NCI-H345 treated with DMSO at 0.1 percent for 48 hours (cell line): ENCODE data around the gene ATP8B3.

Source experiments
- DNase-seq: peaks from one replicate; lab custom pipeline; 2025; ENCODE audit not compliant: unreplicated experiment; lab: John Stamatoyannopoulos, UW

ATP8B3 gene

DNA sequence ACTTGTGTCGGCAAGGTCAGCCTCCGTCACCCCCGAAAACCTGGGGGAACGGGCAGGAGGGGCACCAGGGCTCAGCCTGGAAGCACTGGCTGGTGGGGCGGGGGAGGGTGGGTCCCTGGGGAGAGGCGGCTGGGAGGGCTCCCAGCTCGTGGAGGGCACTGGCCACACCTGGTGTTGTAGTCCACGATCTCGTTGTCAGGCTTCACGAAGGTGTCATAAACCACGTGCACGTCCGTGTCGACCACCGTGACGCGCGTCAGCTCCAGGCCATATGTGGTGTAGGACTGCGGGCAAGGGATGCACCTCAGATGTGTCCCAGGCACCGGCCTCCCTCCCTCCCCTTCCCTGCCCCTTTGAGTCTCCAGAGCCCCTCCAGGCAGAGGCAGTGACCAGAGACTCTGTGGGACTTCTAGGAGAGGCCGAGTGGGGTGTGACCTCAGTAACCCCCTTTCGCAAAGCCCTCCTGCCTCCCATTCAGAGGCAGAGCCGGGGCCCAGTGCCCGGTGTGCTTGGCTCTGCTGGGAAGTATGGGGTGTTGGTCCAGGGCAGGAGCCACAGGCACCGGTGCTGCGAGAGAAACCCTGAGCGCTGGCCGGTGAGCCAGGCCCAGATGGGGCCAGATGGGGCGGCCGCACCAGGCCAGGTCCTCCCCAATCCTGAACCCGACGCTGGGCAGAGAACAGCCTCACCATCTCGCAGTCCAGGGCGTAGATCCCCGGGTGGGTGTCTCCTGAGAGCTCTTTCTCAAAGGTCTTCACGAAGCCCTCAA lies 4.6 kb upstream of the ATP8B3 start:
- no peak for DNase-seq

DNA sequence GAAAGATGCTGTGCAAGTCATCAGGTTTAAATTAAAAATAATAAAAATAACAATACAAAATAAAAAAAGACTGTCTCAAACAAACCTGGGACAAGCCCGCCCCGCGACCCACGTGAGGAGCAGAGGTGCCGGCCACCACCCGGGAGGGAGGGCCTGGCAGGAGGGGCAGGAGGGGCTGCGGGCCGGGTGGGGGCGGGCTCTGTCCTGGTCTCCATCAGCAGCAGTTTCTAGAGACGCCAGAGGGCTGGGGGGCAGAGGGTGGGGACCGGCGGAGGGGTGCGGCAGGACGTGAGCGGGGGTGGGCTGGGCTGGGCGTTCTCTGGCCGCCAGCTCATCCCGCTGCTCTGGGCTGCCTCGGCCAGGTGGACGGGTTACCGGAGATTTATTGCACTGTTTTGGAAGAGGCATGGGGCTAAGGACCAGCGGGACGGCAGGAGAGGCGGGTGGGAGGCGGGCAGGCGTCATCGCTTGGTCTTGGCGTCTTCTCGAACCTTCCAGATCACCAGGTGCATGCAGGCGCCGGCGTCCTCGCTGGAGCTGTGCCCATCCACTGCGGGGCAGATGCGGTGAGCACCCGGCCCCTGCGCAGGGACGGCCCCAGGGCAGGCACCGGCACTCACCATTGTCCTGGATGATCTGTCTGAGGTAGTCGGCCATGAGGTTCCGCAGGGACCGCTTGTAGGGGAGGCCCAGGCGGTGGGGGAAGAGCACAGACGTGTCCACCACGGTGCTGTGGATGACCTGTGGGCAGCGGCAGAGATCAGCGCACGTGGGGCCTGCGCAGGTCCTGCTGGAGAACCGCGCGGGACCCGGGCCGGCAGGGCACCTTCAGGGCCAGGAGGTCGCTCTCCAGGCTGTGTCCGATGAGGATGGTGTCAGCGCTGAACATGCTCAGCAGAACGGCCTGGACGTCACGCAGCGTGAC lies 3.8 kb upstream of the ATP8B3 start:
- DNase-seq = no peak

DNA sequence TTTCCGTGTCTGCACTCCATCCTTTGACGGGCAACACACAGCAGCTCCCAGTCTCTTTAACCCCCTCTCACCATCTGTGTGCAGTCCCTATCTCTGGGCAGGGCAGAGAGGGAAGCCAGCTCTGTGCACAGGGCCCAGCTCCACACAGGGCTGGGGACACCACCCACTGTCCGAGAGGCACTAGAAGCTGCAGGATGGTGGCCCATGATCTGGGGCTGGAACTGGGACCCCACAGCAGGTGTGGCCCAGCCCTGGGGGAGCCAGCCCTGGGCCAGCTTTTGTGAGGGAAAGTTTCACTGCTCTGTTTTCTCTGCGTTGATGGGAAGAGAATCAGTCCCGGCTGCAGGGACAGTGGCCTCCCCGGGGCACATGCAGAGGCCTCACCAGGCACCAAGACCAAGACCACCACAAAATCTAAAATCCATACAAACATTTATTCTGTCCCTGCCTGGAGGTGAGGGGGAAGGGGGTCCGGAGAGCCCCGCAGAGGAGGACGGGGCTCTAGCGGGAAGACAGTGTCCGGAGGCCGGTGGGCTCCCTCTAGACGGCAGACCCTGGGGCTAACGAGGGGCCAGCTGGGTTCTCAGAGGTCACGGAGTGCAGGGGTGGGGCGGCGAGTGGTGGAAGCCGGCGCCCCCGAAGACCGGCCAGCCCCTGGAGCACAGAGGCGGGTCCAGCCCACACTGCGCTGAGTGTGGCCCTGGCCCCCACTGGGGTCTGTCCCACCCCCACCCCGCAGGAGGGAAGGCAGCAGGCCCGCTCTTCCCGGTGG lies 2.9 kb upstream of the ATP8B3 start:
- no peak for DNase-seq

GRCh38 chr19:1814391-1814790 lies 2.3 kb upstream of the ATP8B3 start:
- no peak for DNase-seq

GRCh38 chr19:1813192-1814182 lies 1.4 kb upstream of the ATP8B3 start:
- no peak for DNase-seq

GRCh38 chr19:1812426-1813191 lies 533 bp upstream of the ATP8B3 start:
- peak; percentile 72 for DNase-seq

- no peak for DNase-seq
These were observed 593 bp downstream of the ATP8B3 start for GRCh38 chr19:1811472-1811894.

- DNase-seq = no peak
These were observed 1.5 kb downstream of the ATP8B3 start for GRCh38 chr19:1810439-1811160.

DNA sequence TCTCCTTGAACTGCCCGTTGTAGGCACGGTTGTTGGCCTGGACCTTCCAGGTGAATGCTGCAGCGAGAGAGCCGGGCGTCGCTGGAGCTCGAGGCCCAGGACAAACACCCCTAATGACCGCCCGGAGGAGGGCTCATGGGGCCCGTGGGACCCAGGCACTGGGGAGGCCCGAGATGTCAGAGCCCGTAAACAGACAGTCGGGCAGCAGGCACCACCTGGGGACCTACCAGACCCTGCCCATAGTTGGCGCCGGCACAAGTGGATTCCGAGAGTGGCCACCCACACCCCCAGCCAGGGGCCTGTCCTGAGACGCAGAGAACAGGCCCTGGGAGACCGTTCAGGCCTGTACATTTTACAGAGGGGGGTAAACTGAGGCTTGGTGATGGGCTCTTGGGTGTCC lies 2.4 kb downstream of the ATP8B3 start:
- no peak for DNase-seq

DNA sequence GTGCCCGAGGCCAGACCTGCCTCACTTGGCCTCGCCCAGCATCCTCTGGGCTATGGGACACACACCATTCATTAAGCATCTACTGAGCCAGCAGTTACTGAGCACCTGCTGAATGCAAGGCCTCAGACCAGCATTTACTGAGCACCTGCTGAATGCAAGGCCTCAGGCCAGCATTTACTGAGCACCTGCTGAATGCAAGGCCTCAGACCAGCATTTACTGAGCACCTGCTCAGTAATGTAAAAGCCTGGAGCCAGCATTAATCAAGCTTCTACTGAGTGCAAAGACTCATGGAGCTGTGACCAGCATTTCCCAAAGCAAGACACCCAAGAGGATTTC lies 3.7 kb downstream of the ATP8B3 start:
- DNase-seq = no peak

DNA sequence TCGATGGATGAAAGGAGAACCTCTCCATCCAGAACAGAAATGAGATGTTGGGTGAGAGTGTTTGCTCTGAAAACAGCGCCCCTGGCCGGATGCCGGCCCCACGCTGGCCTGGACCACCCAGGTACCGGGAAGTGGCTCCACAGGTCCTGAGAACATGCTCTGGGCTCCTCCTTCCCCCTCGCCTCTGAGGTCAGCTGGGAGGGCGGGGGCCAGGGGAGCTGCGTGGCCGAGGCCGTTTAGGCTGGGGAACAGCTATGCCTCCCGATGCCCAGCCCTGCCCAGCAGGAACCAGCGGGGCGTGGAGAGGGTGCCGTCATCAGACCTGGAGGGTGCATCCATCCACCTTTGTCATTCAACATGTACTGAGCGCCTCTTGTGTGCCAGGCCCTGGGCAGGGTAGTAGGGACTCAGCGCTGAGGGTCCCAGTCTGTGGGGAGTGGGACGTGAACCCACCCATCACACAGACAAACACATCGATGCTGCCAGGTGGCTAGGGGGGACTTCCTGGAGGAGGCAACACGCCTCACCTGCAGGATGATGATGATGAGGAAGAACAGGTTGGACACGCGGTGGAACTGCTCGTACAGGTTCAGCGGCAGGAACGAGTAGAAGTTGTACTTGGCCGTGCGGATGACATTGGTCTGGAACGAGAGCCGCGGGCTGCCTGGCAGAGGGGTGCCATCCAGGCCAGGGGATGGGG lies 4.2 kb downstream of the ATP8B3 start:
- no peak for DNase-seq

DNA sequence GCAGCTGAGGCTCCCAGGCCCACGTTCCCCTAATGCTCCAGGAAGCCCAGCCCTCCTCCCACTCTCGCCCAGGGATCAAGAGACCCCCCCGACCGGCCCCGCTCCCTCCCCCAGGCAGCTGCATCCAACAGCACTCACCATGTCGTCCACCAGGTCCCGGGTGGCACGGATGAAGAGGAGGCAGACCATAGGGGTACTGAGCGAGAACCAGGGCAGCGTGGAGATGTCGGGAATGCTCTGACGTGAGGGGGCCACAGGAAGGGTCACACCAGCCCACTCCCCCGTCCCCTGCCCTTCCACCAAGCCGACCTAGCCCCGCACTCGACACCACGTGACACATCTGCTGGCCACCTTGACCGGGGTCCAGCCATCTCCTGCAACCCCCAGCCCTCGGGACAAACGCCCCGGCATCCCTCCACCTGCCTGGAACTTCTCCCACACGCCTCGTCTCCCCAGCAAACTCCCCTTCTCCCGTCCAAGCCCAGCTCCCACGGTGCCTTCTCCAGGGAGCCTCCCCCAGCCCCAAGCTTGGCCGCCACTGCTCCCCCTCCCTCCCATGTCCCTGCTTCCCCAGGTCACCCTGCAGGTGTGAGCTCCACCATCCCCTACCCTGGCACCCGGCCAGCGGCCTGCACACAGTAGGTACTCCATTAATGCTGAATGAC lies 4.9 kb downstream of the ATP8B3 start:
- no peak for DNase-seq

- DNase-seq = no peak
These were observed 5.7 kb downstream of the ATP8B3 start for GRCh38 chr19:1806184-1807029.

DNA sequence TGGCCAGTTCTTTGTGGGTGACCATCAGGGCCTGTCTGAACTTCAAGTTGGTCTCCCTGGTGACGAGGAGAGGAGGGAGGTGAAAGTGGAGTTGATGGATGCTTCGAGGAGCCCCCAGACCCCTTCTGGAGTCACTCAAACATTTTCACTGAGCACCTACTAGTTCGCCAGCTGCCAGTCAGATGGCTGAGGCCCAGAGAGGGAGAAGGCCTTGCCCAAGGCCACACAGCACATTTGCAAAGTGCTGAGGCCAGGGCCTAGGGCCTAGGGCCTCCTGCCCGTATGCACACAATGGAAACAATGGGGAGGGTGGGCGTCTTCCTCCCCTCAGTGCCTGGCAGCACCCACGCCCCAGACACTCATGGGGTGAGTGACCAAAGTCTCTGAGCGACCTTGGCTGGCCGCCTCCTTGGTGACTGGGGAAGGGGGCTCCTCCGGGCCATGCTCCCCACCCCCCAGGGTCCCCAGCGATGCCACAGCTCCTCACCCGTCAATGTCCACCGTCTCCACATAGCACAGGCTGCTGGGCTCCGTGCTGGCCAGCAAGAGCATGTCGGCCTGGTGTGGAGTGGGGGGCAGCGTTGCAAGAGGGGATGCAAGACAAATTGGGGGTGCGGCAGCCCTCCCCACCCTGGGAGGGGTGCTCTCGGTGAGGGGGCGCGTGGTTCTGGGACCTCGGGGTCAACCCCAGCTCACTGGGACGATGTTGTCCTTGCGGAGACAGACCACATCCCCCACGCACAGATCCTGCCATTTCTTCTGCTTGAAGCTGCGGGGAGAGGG lies 6.5 kb downstream of the ATP8B3 start:
- DNase-seq = no peak

- no peak for DNase-seq
These were observed 7.2 kb downstream of the ATP8B3 start for GRCh38 chr19:1804858-1805257.

DNA sequence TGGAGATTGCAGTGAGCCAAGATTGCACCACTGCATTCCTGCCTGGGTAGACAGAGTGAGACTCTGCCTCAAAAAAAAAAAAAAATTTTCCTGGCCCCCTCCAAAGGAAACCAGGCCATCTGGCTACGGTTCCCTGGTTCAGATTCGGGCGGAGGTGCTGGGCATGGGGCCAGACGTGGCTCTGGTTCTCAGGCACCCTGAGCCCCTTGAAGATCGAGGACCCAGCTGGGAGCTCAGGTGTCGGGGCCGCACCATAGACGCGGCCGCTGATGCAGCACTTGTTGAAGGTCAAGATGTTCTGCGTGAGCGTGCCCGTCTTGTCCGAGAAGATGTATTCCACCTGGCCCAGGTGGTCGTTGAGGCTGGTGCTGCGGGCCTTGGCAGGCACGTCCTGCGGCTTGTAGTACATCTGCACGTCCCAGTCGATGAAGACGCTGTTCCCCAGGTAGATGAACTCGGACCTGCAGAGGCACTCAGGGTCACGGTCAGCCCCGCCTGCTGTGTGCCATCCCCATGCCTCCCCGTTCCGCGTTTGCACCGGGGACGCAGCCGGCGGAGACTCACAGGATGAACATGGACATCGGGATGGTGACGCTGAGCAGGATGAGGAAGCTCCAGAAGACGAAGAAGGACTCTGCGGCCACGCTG lies 12.3 kb downstream of the ATP8B3 start:
- DNase-seq = no peak
